ENCODE data around the gene CCNK.

Gene CCNK

GRCh38 chr14:99534333-99534732, 53.1 kb downstream of the CCNK start:
- no peaks in the 10 kb centered on the region for H3K4me1 ChIP-seq (ENCODE audit: control insufficient read depth in 1 of 2, insufficient read depth in 2 of 2, low read length in 2 of 2)
- no peaks in the 10 kb centered on the region for H3K9me3 ChIP-seq (ENCODE audit: control insufficient read depth in 1 of 2, low read length in 2 of 2)
- no peak overlapping the region for H3K27ac ChIP-seq (ENCODE audit: low read depth, low read length)
- H3K4me3 ChIP-seq (ENCODE audit: low read depth in 1 of 2, low read length in 2 of 2) = no peak overlapping the region
- H3K36me3 ChIP-seq (ENCODE audit: control insufficient read depth in 1 of 2, insufficient read depth in 2 of 2, low read length in 2 of 2) = no peaks in the 10 kb centered on the region
- no peak overlapping the region for H3K9ac ChIP-seq (ENCODE audit: low read depth in 1 of 2, low read length in 2 of 2)
- no peaks in the 10 kb centered on the region for H3K27me3 ChIP-seq (ENCODE audit: control insufficient read depth in 1 of 2, insufficient read depth in 2 of 2, low read length in 2 of 2)

GRCh38 chr14:99534863-99535262, 53.7 kb downstream of the CCNK start:
- no peaks in the 10 kb centered on the region for H3K4me1 ChIP-seq (ENCODE audit: control insufficient read depth in 1 of 2, insufficient read depth in 2 of 2, low read length in 2 of 2)

GRCh38 chr14:99535448-99535847, 54.2 kb downstream of the CCNK start:
- Histone ChIP-seq H3K27me3 (ENCODE audit: control insufficient read depth in 1 of 2, insufficient read depth in 2 of 2, low read length in 2 of 2) (no peaks in the 10 kb centered on the region), H3K9ac (ENCODE audit: low read depth in 1 of 2, low read length in 2 of 2) (no peak overlapping the region), H3K4me1 (ENCODE audit: control insufficient read depth in 1 of 2, insufficient read depth in 2 of 2, low read length in 2 of 2) (no peaks in the 10 kb centered on the region), H3K9me3 (ENCODE audit: control insufficient read depth in 1 of 2, low read length in 2 of 2) (no peaks in the 10 kb centered on the region), H3K27ac (ENCODE audit: low read depth, low read length) (no peak overlapping the region), H3K36me3 (ENCODE audit: control insufficient read depth in 1 of 2, insufficient read depth in 2 of 2, low read length in 2 of 2) (no peaks in the 10 kb centered on the region), H3K4me3 (ENCODE audit: low read depth in 1 of 2, low read length in 2 of 2) (no peak overlapping the region)

More at GRCh38 chr14:99534863-99535262, 53.7 kb downstream of the CCNK start:
- no peak overlapping the region for H3K27ac ChIP-seq (ENCODE audit: low read depth, low read length)
- H3K9me3 ChIP-seq (ENCODE audit: control insufficient read depth in 1 of 2, low read length in 2 of 2) = no peaks in the 10 kb centered on the region
- no peaks in the 10 kb centered on the region for H3K36me3 ChIP-seq (ENCODE audit: control insufficient read depth in 1 of 2, insufficient read depth in 2 of 2, low read length in 2 of 2)
- no peak overlapping the region for H3K9ac ChIP-seq (ENCODE audit: low read depth in 1 of 2, low read length in 2 of 2)
- H3K4me3 ChIP-seq (ENCODE audit: low read depth in 1 of 2, low read length in 2 of 2) = no peak overlapping the region
- H3K27me3 ChIP-seq (ENCODE audit: control insufficient read depth in 1 of 2, insufficient read depth in 2 of 2, low read length in 2 of 2) = no peaks in the 10 kb centered on the region

GRCh38 chr14:99535908-99536778, 54.9 kb downstream of the CCNK start:
- H3K36me3 ChIP-seq (ENCODE audit: control insufficient read depth in 1 of 2, insufficient read depth in 2 of 2, low read length in 2 of 2) = no peaks in the 10 kb centered on the region
- no peak overlapping the region for H3K27ac ChIP-seq (ENCODE audit: low read depth, low read length)
- H3K9me3 ChIP-seq (ENCODE audit: control insufficient read depth in 1 of 2, low read length in 2 of 2) = no peaks in the 10 kb centered on the region
- H3K9ac ChIP-seq (ENCODE audit: low read depth in 1 of 2, low read length in 2 of 2) = no peak overlapping the region
- no peak overlapping the region for H3K4me3 ChIP-seq (ENCODE audit: low read depth in 1 of 2, low read length in 2 of 2)
- H3K4me1 ChIP-seq (ENCODE audit: control insufficient read depth in 1 of 2, insufficient read depth in 2 of 2, low read length in 2 of 2) = peaks cover 0 to 3% of the 10 kb centered on the region in 2 donors
- H3K27me3 ChIP-seq (ENCODE audit: control insufficient read depth in 1 of 2, insufficient read depth in 2 of 2, low read length in 2 of 2) = no peaks in the 10 kb centered on the region

GRCh38 chr14:99537399-99537798, 56.2 kb downstream of the CCNK start:
- H3K9me3 ChIP-seq (ENCODE audit: control insufficient read depth in 1 of 2, low read length in 2 of 2) = no peaks in the 10 kb centered on the region
- H3K9ac ChIP-seq (ENCODE audit: low read depth in 1 of 2, low read length in 2 of 2) = no peak overlapping the region
- no peak overlapping the region for H3K27ac ChIP-seq (ENCODE audit: low read depth, low read length)
- H3K4me1 ChIP-seq (ENCODE audit: control insufficient read depth in 1 of 2, insufficient read depth in 2 of 2, low read length in 2 of 2) = peaks cover 11 to 14% of the 10 kb centered on the region in 2 donors
- no peak overlapping the region for H3K4me3 ChIP-seq (ENCODE audit: low read depth in 1 of 2, low read length in 2 of 2)
- no peaks in the 10 kb centered on the region for H3K27me3 ChIP-seq (ENCODE audit: control insufficient read depth in 1 of 2, insufficient read depth in 2 of 2, low read length in 2 of 2)
- no peaks in the 10 kb centered on the region for H3K36me3 ChIP-seq (ENCODE audit: control insufficient read depth in 1 of 2, insufficient read depth in 2 of 2, low read length in 2 of 2)

GRCh38 chr14:99538275-99538674, 57.1 kb downstream of the CCNK start:
- no peak overlapping the region for H3K9ac ChIP-seq (ENCODE audit: low read depth in 1 of 2, low read length in 2 of 2)

GRCh38 chr14:99538733-99539132, 57.5 kb downstream of the CCNK start:
- Histone ChIP-seq H3K9ac (ENCODE audit: low read depth in 1 of 2, low read length in 2 of 2) (no peak overlapping the region), H3K27ac (ENCODE audit: low read depth, low read length) (no peak overlapping the region), H3K27me3 (ENCODE audit: control insufficient read depth in 1 of 2, insufficient read depth in 2 of 2, low read length in 2 of 2) (no peaks in the 10 kb centered on the region), H3K9me3 (ENCODE audit: control insufficient read depth in 1 of 2, low read length in 2 of 2) (no peaks in the 10 kb centered on the region), H3K4me1 (ENCODE audit: control insufficient read depth in 1 of 2, insufficient read depth in 2 of 2, low read length in 2 of 2) (peaks cover 14 to 17% of the 10 kb centered on the region in 2 donors), H3K4me3 (ENCODE audit: low read depth in 1 of 2, low read length in 2 of 2) (no peak overlapping the region), H3K36me3 (ENCODE audit: control insufficient read depth in 1 of 2, insufficient read depth in 2 of 2, low read length in 2 of 2) (no peaks in the 10 kb centered on the region)

More at GRCh38 chr14:99538275-99538674, 57.1 kb downstream of the CCNK start:
- H3K9me3 ChIP-seq (ENCODE audit: control insufficient read depth in 1 of 2, low read length in 2 of 2) = no peaks in the 10 kb centered on the region
- no peaks in the 10 kb centered on the region for H3K27me3 ChIP-seq (ENCODE audit: control insufficient read depth in 1 of 2, insufficient read depth in 2 of 2, low read length in 2 of 2)
- no peak overlapping the region for H3K27ac ChIP-seq (ENCODE audit: low read depth, low read length)
- peaks cover 14 to 17% of the 10 kb centered on the region in 2 donors for H3K4me1 ChIP-seq (ENCODE audit: control insufficient read depth in 1 of 2, insufficient read depth in 2 of 2, low read length in 2 of 2)
- H3K4me3 ChIP-seq (ENCODE audit: low read depth in 1 of 2, low read length in 2 of 2) = no peak overlapping the region
- no peaks in the 10 kb centered on the region for H3K36me3 ChIP-seq (ENCODE audit: control insufficient read depth in 1 of 2, insufficient read depth in 2 of 2, low read length in 2 of 2)

- no peaks in the 10 kb centered on the region for H3K36me3 ChIP-seq (ENCODE audit: control insufficient read depth in 1 of 2, insufficient read depth in 2 of 2, low read length in 2 of 2)
- H3K9me3 ChIP-seq (ENCODE audit: control insufficient read depth in 1 of 2, low read length in 2 of 2) = no peaks in the 10 kb centered on the region
- no peak overlapping the region for H3K27ac ChIP-seq (ENCODE audit: low read depth, low read length)
- H3K4me3 ChIP-seq (ENCODE audit: low read depth in 1 of 2, low read length in 2 of 2) = no peak overlapping the region
- H3K9ac ChIP-seq (ENCODE audit: low read depth in 1 of 2, low read length in 2 of 2) = no peak overlapping the region
- no peaks in the 10 kb centered on the region for H3K27me3 ChIP-seq (ENCODE audit: control insufficient read depth in 1 of 2, insufficient read depth in 2 of 2, low read length in 2 of 2)
- H3K4me1 ChIP-seq (ENCODE audit: control insufficient read depth in 1 of 2, insufficient read depth in 2 of 2, low read length in 2 of 2) = peaks cover 14 to 17% of the 10 kb centered on the region in 2 donors
Measured at GRCh38 chr14:99539491-99539890, 58.3 kb downstream of the CCNK start.

GRCh38 chr14:99540196-99541032, 59.2 kb downstream of the CCNK start:
- no peak overlapping the region for H3K9ac ChIP-seq (ENCODE audit: low read depth in 1 of 2, low read length in 2 of 2)
- peaks cover 14 to 17% of the 10 kb centered on the region in 2 donors for H3K4me1 ChIP-seq (ENCODE audit: control insufficient read depth in 1 of 2, insufficient read depth in 2 of 2, low read length in 2 of 2)
- no peaks in the 10 kb centered on the region for H3K27me3 ChIP-seq (ENCODE audit: control insufficient read depth in 1 of 2, insufficient read depth in 2 of 2, low read length in 2 of 2)
- no peak overlapping the region for H3K4me3 ChIP-seq (ENCODE audit: low read depth in 1 of 2, low read length in 2 of 2)
- H3K27ac ChIP-seq (ENCODE audit: low read depth, low read length) = no peak overlapping the region
- no peaks in the 10 kb centered on the region for H3K36me3 ChIP-seq (ENCODE audit: control insufficient read depth in 1 of 2, insufficient read depth in 2 of 2, low read length in 2 of 2)
- no peaks in the 10 kb centered on the region for H3K9me3 ChIP-seq (ENCODE audit: control insufficient read depth in 1 of 2, low read length in 2 of 2)

GRCh38 chr14:99541211-99541610, 60.0 kb downstream of the CCNK start:
- no peaks in the 10 kb centered on the region for H3K27me3 ChIP-seq (ENCODE audit: control insufficient read depth in 1 of 2, insufficient read depth in 2 of 2, low read length in 2 of 2)
- peaks cover 14 to 17% of the 10 kb centered on the region in 2 donors for H3K4me1 ChIP-seq (ENCODE audit: control insufficient read depth in 1 of 2, insufficient read depth in 2 of 2, low read length in 2 of 2)
- H3K27ac ChIP-seq (ENCODE audit: low read depth, low read length) = no peak overlapping the region

More at GRCh38 chr14:99541211-99541610, 60.0 kb downstream of the CCNK start:
- H3K36me3 ChIP-seq (ENCODE audit: control insufficient read depth in 1 of 2, insufficient read depth in 2 of 2, low read length in 2 of 2) = no peaks in the 10 kb centered on the region
- no peak overlapping the region for H3K9ac ChIP-seq (ENCODE audit: low read depth in 1 of 2, low read length in 2 of 2)
- no peaks in the 10 kb centered on the region for H3K9me3 ChIP-seq (ENCODE audit: control insufficient read depth in 1 of 2, low read length in 2 of 2)
- H3K4me3 ChIP-seq (ENCODE audit: low read depth in 1 of 2, low read length in 2 of 2) = no peak overlapping the region
